Mesenchymal stem cell (in vitro differentiated cells and primary cell): Measurements from ENCODE around the gene C2orf72.
"Not testable (repeated sequence)": the region's sequence is repeated elsewhere in the genome, so short reads cannot be mapped to it uniquely, and the experiment has no call there.

Experiments used
- DNase-seq: peaks from one replicate; pipeline ENCODE4 v3.0.0-alpha.2; 2013
- H2AFZ ChIP-seq: one replicate; pipeline ENCODE4 v1.6.1; 2013; ENCODE audit warnings: low read depth, mild to moderate bottlenecking, control low read depth, inconsistent platforms, low read length, moderate library complexity
- H2AK5ac ChIP-seq: 2 replicates; pipeline ENCODE4 v1.6.1; 2013; ENCODE audit warnings: low read length, moderate library complexity, mild to moderate bottlenecking, inconsistent platforms; ENCODE audit not compliant: severe bottlenecking
- H2BK120ac ChIP-seq: one replicate; pipeline ENCODE4 v1.6.1; 2013; ENCODE audit warnings: low read depth, mild to moderate bottlenecking, inconsistent platforms, low read length, moderate library complexity
- H2BK12ac ChIP-seq, 2 experiments: one replicate each; pipeline ENCODE4 v1.6.1; 2013; ENCODE audit warnings: inconsistent platforms in 2 of 2, low read length in 2 of 2, mild to moderate bottlenecking in 2 of 2, moderate library complexity in 2 of 2, control low read depth in 1 of 2
- H2BK15ac ChIP-seq: one replicate; pipeline ENCODE4 v1.6.1; 2013; ENCODE audit warnings: mild to moderate bottlenecking, low read depth, inconsistent platforms; ENCODE audit not compliant: poor library complexity, severe bottlenecking
- H2BK5ac ChIP-seq: 2 replicates; pipeline ENCODE4 v1.6.1; 2013; ENCODE audit warnings: low read depth, mild to moderate bottlenecking, low read length, control low read depth, inconsistent platforms; ENCODE audit not compliant: poor library complexity, severe bottlenecking
- H3K14ac ChIP-seq, 2 experiments: one replicate each; pipeline ENCODE4 v1.6.1; 2013; ENCODE audit warnings: inconsistent platforms in 2 of 2, low read length in 2 of 2, control low read depth in 1 of 2, mild to moderate bottlenecking in 1 of 2, moderate library complexity in 1 of 2
- H3K18ac ChIP-seq, 2 experiments: one replicate each; pipeline ENCODE4 v1.6.1; 2013; ENCODE audit warnings: inconsistent platforms in 2 of 2, low read length in 2 of 2, control low read depth in 1 of 2, low read depth in 1 of 2, mild to moderate bottlenecking in 1 of 2
- H3K23ac ChIP-seq, 2 experiments: one replicate each; pipeline ENCODE4 v1.6.1; 2013; ENCODE audit warnings: inconsistent platforms in 2 of 2, low read length in 2 of 2, mild to moderate bottlenecking in 2 of 2, moderate library complexity in 2 of 2, control low read depth in 1 of 2
- H3K27ac ChIP-seq: 2 replicates; pipeline ENCODE4 v1.5.1; 2013; ENCODE audit warnings: mild to moderate bottlenecking, moderate library complexity, low read length, control low read depth, inconsistent platforms; ENCODE audit not compliant: poor library complexity, severe bottlenecking
- H3K27me3 ChIP-seq, 2 experiments: 2 replicates each; pipeline versions ENCODE4 v1.6.1 to v1.7.0; 2013; ENCODE audit warnings: low read length in 2 of 2, mild to moderate bottlenecking in 2 of 2, moderate library complexity in 2 of 2, control low read depth in 1 of 2, inconsistent platforms in 1 of 2; ENCODE audit not compliant: control insufficient read depth in 1 of 2, insufficient read depth in 1 of 2
- H3K36me3 ChIP-seq, 2 experiments: 2 replicates each; pipeline versions ENCODE4 v1.6.1 to v1.7.0; 2013; ENCODE audit warnings: low read length in 2 of 2, control low read depth in 1 of 2, inconsistent platforms in 1 of 2, low read depth in 1 of 2, mild to moderate bottlenecking in 1 of 2; ENCODE audit not compliant: insufficient read depth in 2 of 2, control insufficient read depth in 1 of 2
- H3K4ac ChIP-seq, 2 experiments: one replicate each; pipeline ENCODE4 v1.6.1; 2013; ENCODE audit warnings: inconsistent platforms in 2 of 2, low read length in 2 of 2, mild to moderate bottlenecking in 2 of 2, moderate library complexity in 2 of 2, control low read depth in 1 of 2, low read depth in 1 of 2
- H3K4me1 ChIP-seq: 2 replicates; pipeline ENCODE4 v1.6.1; 2013; ENCODE audit warnings: low read depth, low read length, control low read depth; ENCODE audit not compliant: control insufficient read depth, insufficient read depth
- H3K4me2 ChIP-seq: 2 replicates; pipeline ENCODE4 v1.6.1; 2013; ENCODE audit warnings: low read length, mild to moderate bottlenecking, inconsistent platforms; ENCODE audit not compliant: poor library complexity, severe bottlenecking
- H3K4me3 ChIP-seq, 2 experiments: 2 replicates each; pipeline versions ENCODE4 v1.5.1 to v1.7.0; 2013; ENCODE audit warnings: low read length in 2 of 2, mild to moderate bottlenecking in 2 of 2, control low read depth in 1 of 2, low read depth in 1 of 2; ENCODE audit not compliant: insufficient read depth in 1 of 2
- H3K79me1 ChIP-seq: replicated peaks from 2 replicates; pipeline ENCODE4 v1.6.1; 2013; ENCODE audit warnings: mild to moderate bottlenecking, control low read depth, low read length, inconsistent platforms; ENCODE audit not compliant: poor library complexity, severe bottlenecking
- H3K9ac ChIP-seq: 2 replicates; pipeline ENCODE4 v1.7.0; 2013; ENCODE audit warnings: mild to moderate bottlenecking, low read length, moderate library complexity
- H3K9me3 ChIP-seq: 2 replicates; pipeline ENCODE4 v1.7.0; 2013; ENCODE audit warnings: mild to moderate bottlenecking, low read length; ENCODE audit not compliant: control insufficient read depth
- H4K8ac ChIP-seq: one replicate; pipeline ENCODE4 v1.6.1; 2013; ENCODE audit warnings: inconsistent platforms, mild to moderate bottlenecking, low read length, moderate library complexity
- H4K91ac ChIP-seq: one replicate; pipeline ENCODE4 v1.6.1; 2013; ENCODE audit warnings: mild to moderate bottlenecking, low read length, inconsistent platforms
- WGBS: methylation state at CpG from one replicate; pipeline ENCODE4 v1.1.7; 2013; ENCODE audit warnings: mixed read lengths; 5-methylcytosine and 5-hydroxymethylcytosine counted together

The C2orf72 gene

GRCh38 chr2:231016566-231017230 lies 20.6 kb upstream of the C2orf72 start:
- H3K14ac ChIP-seq: no peak overlapping the region
- no peaks in the 10 kb centered on the region for H3K79me1 ChIP-seq
- H3K4me1 ChIP-seq: no peaks in the 10 kb centered on the region
- no peak overlapping the region for H2BK12ac ChIP-seq
- H4K8ac ChIP-seq: no peak overlapping the region
- H3K4me2 ChIP-seq: no peak overlapping the region
- no peak overlapping the region for H2BK120ac ChIP-seq
- H3K36me3 ChIP-seq: no peaks in the 10 kb centered on the region
- no peak overlapping the region for H3K9ac ChIP-seq
- H3K4me3 ChIP-seq: no peak overlapping the region
- DNase-seq: no peak
- H2BK15ac ChIP-seq: no peak overlapping the region
- no peak overlapping the region for H2BK5ac ChIP-seq
- no peak overlapping the region for H3K4ac ChIP-seq
- no peak overlapping the region for H3K18ac ChIP-seq
- H3K23ac ChIP-seq: no peak overlapping the region
- H3K9me3 ChIP-seq: no peaks in the 10 kb centered on the region
- no peak overlapping the region for H3K27ac ChIP-seq
- no peak overlapping the region for H2AFZ ChIP-seq
- no peak overlapping the region for H4K91ac ChIP-seq
- 74% methylated on average over 6 of the region's 6 CpGs for WGBS
- H2AK5ac ChIP-seq: no peak overlapping the region
- H3K27me3 ChIP-seq: peaks cover 64 to 66% of the 10 kb centered on the region in 2 experiments

- no peak overlapping the region for H4K8ac ChIP-seq
- H3K4me2 ChIP-seq: no peak overlapping the region
- no peak overlapping the region for H2BK5ac ChIP-seq
- no peak overlapping the region for H2AFZ ChIP-seq
- H3K23ac ChIP-seq: no peak overlapping the region
- H4K91ac ChIP-seq: no peak overlapping the region
- no peak overlapping the region for H3K14ac ChIP-seq
- no peak overlapping the region for H3K4me3 ChIP-seq
- no peaks in the 10 kb centered on the region for H3K9me3 ChIP-seq
- H3K36me3 ChIP-seq: no peaks in the 10 kb centered on the region
- H3K4ac ChIP-seq: no peak overlapping the region
- no peak overlapping the region for H3K9ac ChIP-seq
- no peak overlapping the region for H2BK15ac ChIP-seq
- H3K4me1 ChIP-seq: no peaks in the 10 kb centered on the region
- no peak overlapping the region for H2AK5ac ChIP-seq
- WGBS: 77% methylated on average over 4 of the region's 4 CpGs
- H3K27me3 ChIP-seq: peaks cover 59 to 61% of the 10 kb centered on the region in 2 experiments
- no peak overlapping the region for H2BK120ac ChIP-seq
- H2BK12ac ChIP-seq: no peak overlapping the region
- no peak overlapping the region for H3K27ac ChIP-seq
- H3K18ac ChIP-seq: no peak overlapping the region
- no peaks in the 10 kb centered on the region for H3K79me1 ChIP-seq
- no peak for DNase-seq
Measured at GRCh38 chr2:231017231-231017598, 20.1 kb upstream of the C2orf72 start.

- Histone ChIP-seq H3K9me3 (no peaks in the 10 kb centered on the region), H3K9ac (no peak overlapping the region), H3K4me1 (no peaks in the 10 kb centered on the region), H3K14ac (no peak overlapping the region), H3K27ac (no peak overlapping the region), H4K91ac (no peak overlapping the region), H2AFZ (no peak overlapping the region), H4K8ac (no peak overlapping the region), H2BK5ac (no peak overlapping the region), H3K36me3 (no peaks in the 10 kb centered on the region), H2BK12ac (no peak overlapping the region), H2BK15ac (no peak overlapping the region), H2AK5ac (no peak overlapping the region), H3K4me2 (no peak overlapping the region), H3K23ac (no peak overlapping the region), H3K18ac (no peak overlapping the region), H3K4ac (no peak overlapping the region), H3K79me1 (no peaks in the 10 kb centered on the region), H3K27me3 (peaks cover 49 to 51% of the 10 kb centered on the region in 2 experiments), H3K4me3 (no peak overlapping the region), H2BK120ac (no peak overlapping the region)
- DNase-seq: no peak
- 97% methylated on average over 3 of the region's 3 CpGs for WGBS
Measured at GRCh38 chr2:231018184-231018583, 19.1 kb upstream of the C2orf72 start.

GRCh38 chr2:231025059-231025458 lies 12.3 kb upstream of the C2orf72 start:
- not testable (repeated sequence) for H2AK5ac ChIP-seq, H3K4me3 ChIP-seq, H4K91ac ChIP-seq, H3K4ac ChIP-seq, H3K9ac ChIP-seq, H3K14ac ChIP-seq, H2BK5ac ChIP-seq, H3K79me1 ChIP-seq, H2BK120ac ChIP-seq, H3K4me2 ChIP-seq, H3K18ac ChIP-seq, H3K4me1 ChIP-seq, DNase-seq, H3K9me3 ChIP-seq, H3K23ac ChIP-seq, H4K8ac ChIP-seq, H2AFZ ChIP-seq, H3K27ac ChIP-seq, H2BK15ac ChIP-seq, H2BK12ac ChIP-seq, H3K36me3 ChIP-seq
- peaks cover 21 to 28% of the 10 kb centered on the region in 2 experiments for H3K27me3 ChIP-seq
- 86% methylated on average over 3 of the region's 3 CpGs for WGBS
